Suprapubic skin (tissue), 4 donors: Measurements from ENCODE around the gene ARHGAP19. TPM values are rescaled to one million over a fixed set of nuclear protein-coding genes. Genes with fewer than 3 reads are reported as not detected.

Experiments
- DNase-seq, 2 donors: peaks; one replicate each; pipeline ENCODE4 v3.0.0-alpha.2; 2019; ENCODE audit warnings: low spot score in 2 of 2
- H3K27ac ChIP-seq: fragments of 200-600 bp; sonication (generic); one replicate; pipeline ENCODE4 v1.5.1; 2019
- H3K27me3 ChIP-seq: fragments of 200-600 bp; sonication (generic); one replicate; pipeline ENCODE4 v1.5.1; 2019
- H3K36me3 ChIP-seq: fragments of 200-600 bp; sonication (generic); one replicate; pipeline ENCODE4 v1.5.1; 2019
- H3K4me1 ChIP-seq: fragments of 200-600 bp; sonication (generic); one replicate; pipeline ENCODE4 v1.5.1; 2019
- H3K4me3 ChIP-seq: fragments of 200-600 bp; sonication (generic); one replicate; pipeline ENCODE4 v1.5.1; 2019; ENCODE audit warnings: mild to moderate bottlenecking
- H3K9me3 ChIP-seq: fragments of 200-600 bp; sonication (generic); one replicate; pipeline ENCODE4 v1.5.1; 2019
- CTCF ChIP-seq, 2 donors: fragments of 200-600 bp in 1 of 2; fragments of 450-650 bp in 1 of 2; sonication (generic) in 1 of 2; IDR thresholded peaks; one replicate each; pipeline ENCODE4 v1.5.1; 2016 to 2019; ENCODE audit warnings: antibody characterized with exemption in 2 of 2, mild to moderate bottlenecking in 1 of 2, moderate library complexity in 1 of 2
- EP300 ChIP-seq: sonication (generic); formaldehyde crosslinking; IDR thresholded peaks from one replicate; pipeline ENCODE4 v1.6.1; 2017; ENCODE audit warnings: antibody characterized with exemption
- POLR2A ChIP-seq, 2 donors: fragments of 450-650 bp; IDR thresholded peaks; one replicate each; pipeline ENCODE4 v1.6.1; 2017; ENCODE audit warnings: antibody characterized with exemption in 2 of 2, mild to moderate bottlenecking in 2 of 2, moderate library complexity in 2 of 2
- POLR2AphosphoS5 ChIP-seq, 3 donors: sonication (generic); formaldehyde crosslinking; IDR thresholded peaks; one replicate each; pipeline ENCODE4 v1.6.1; 2017; ENCODE audit warnings: antibody characterized with exemption in 3 of 3
- WGBS: methylation state at CpG from one replicate; pipeline ENCODE4 v1.1.5; 2018; 5-methylcytosine and 5-hydroxymethylcytosine counted together
- total RNA-seq, 4 donors: library from RNA; depleted of rRNA; stranded (reverse); fragments of >200 nt; gene quantifications; one replicate each; pipeline ENCODE4 v1.1.0, GENCODE V29; 2016

ARHGAP19 gene
- total RNA-seq, 4 donors from 2014 or later: 8.0 to 12.8 (median 11.2) TPM

- Histone ChIP-seq H3K27ac (no peak overlapping the region), H3K27me3 (no peaks in the 10 kb centered on the region), H3K4me3 (no peak overlapping the region), H3K9me3 (no peaks in the 10 kb centered on the region), H3K36me3 (peaks cover 14% of the 10 kb centered on the region), H3K4me1 (no peaks in the 10 kb centered on the region)
- 79% methylated on average over 2 of the region's 2 CpGs for WGBS
- no peak for DNase-seq
- TF ChIP-seq POLR2A (IDR thresholded peaks at IDR 0.05) (no peak), POLR2AphosphoS5 (IDR thresholded peaks at IDR 0.05) (no peak), CTCF (IDR thresholded peaks at IDR 0.05) (no peak), EP300 (no peak)
These were observed 31.3 kb downstream of the ARHGAP19 start for GRCh38 chr10:97261183-97261582.

- DNase-seq: no peak
- H3K27ac ChIP-seq: no peak overlapping the region
- no peaks in the 10 kb centered on the region for H3K27me3 ChIP-seq
- TF ChIP-seq POLR2AphosphoS5 (IDR thresholded peaks at IDR 0.05): no peak
- TF ChIP-seq EP300: no peak
- TF ChIP-seq POLR2A (IDR thresholded peaks at IDR 0.05): no peak
- TF ChIP-seq CTCF (IDR thresholded peaks at IDR 0.05): no peak
- peaks cover 25% of the 10 kb centered on the region for H3K36me3 ChIP-seq
- WGBS: 96% methylated on average over 1 of the region's 1 CpG
- no peak overlapping the region for H3K4me3 ChIP-seq
- H3K4me1 ChIP-seq: no peaks in the 10 kb centered on the region
- no peaks in the 10 kb centered on the region for H3K9me3 ChIP-seq
These were observed 33.3 kb downstream of the ARHGAP19 start for GRCh38 chr10:97259119-97259518.

- H3K27ac ChIP-seq: no peak overlapping the region
- 68% methylated on average over 1 of the region's 1 CpG for WGBS
These were observed 36.1 kb downstream of the ARHGAP19 start for GRCh38 chr10:97256356-97256755.

GRCh38 chr10:97255512-97256293 is 36.7 kb downstream of the ARHGAP19 start:
- DNase-seq: no peak
- 72% methylated on average over 5 of the region's 5 CpGs for WGBS
- TF ChIP-seq CTCF (IDR thresholded peaks at IDR 0.05) (no peak), POLR2AphosphoS5 (IDR thresholded peaks at IDR 0.05) (no peak), EP300 (no peak), POLR2A (IDR thresholded peaks at IDR 0.05) (no peak)
- Histone ChIP-seq H3K36me3 (peaks cover 27% of the 10 kb centered on the region), H3K27ac (no peak overlapping the region), H3K27me3 (no peaks in the 10 kb centered on the region), H3K4me3 (no peak overlapping the region), H3K4me1 (no peaks in the 10 kb centered on the region), H3K9me3 (no peaks in the 10 kb centered on the region)

More at GRCh38 chr10:97256356-97256755, 36.1 kb downstream of the ARHGAP19 start:
- H3K27me3 ChIP-seq: no peaks in the 10 kb centered on the region
- H3K4me3 ChIP-seq: no peak overlapping the region
- DNase-seq: no peak
- H3K36me3 ChIP-seq: peaks cover 27% of the 10 kb centered on the region
- H3K4me1 ChIP-seq: no peaks in the 10 kb centered on the region
- H3K9me3 ChIP-seq: no peaks in the 10 kb centered on the region
- no peak for TF ChIP-seq POLR2AphosphoS5 (IDR thresholded peaks at IDR 0.05)
- TF ChIP-seq CTCF (IDR thresholded peaks at IDR 0.05): no peak
- no peak for TF ChIP-seq EP300
- no peak for TF ChIP-seq POLR2A (IDR thresholded peaks at IDR 0.05)

GRCh38 chr10:97254694-97255093 is 37.7 kb downstream of the ARHGAP19 start:
- Histone ChIP-seq H3K27ac (no peak overlapping the region), H3K36me3 (peaks cover 27% of the 10 kb centered on the region), H3K4me1 (no peaks in the 10 kb centered on the region), H3K4me3 (no peak overlapping the region), H3K27me3 (no peaks in the 10 kb centered on the region), H3K9me3 (no peaks in the 10 kb centered on the region)
- DNase-seq: no peak
- TF ChIP-seq EP300 (no peak), CTCF (IDR thresholded peaks at IDR 0.05) (no peak), POLR2AphosphoS5 (IDR thresholded peaks at IDR 0.05) (no peak), POLR2A (IDR thresholded peaks at IDR 0.05) (no peak)
- WGBS: 96% methylated on average over 3 of the region's 3 CpGs
